GM23338 (cell line): ENCODE data around the gene APP. TPM values are rescaled to one million over a fixed set of nuclear protein-coding genes. Genes with fewer than 3 reads are reported as not detected.

Experiments
- ATAC-seq: fragments of 200-7000 bp; cut with Tn5 transposase; 3 replicates; pipeline ENCODE4 v1.9.1; 2020
- DNase-seq: peaks from one replicate; pipeline ENCODE4 v3.0.0-alpha.2; 2015; ENCODE audit warnings: low spot score
- H2AFZ ChIP-seq: fragments of 200-600 bp; sonication (generic); 2 replicates; pipeline ENCODE4 v1.8.0; 2016; ENCODE audit warnings: antibody characterized with exemption, mild to moderate bottlenecking, moderate library complexity
- H3F3A ChIP-seq: fragments of 200-600 bp; sonication (generic); replicated peaks from 2 replicates; pipeline ENCODE4 v1.8.0; 2017; ENCODE audit warnings: antibody characterized with exemption, mixed run types, low read depth
- H3K27ac ChIP-seq: fragments of 200-600 bp; sonication (generic); 2 replicates; pipeline ENCODE4 v1.6.1; 2016; ENCODE audit warnings: low read depth
- H3K27me3 ChIP-seq: fragments of 200-600 bp; sonication (generic); 2 replicates; pipeline ENCODE4 v1.8.0; 2016; ENCODE audit warnings: mild to moderate bottlenecking, mixed run types, moderate library complexity; ENCODE audit not compliant: insufficient read depth
- H3K36me3 ChIP-seq: fragments of 200-600 bp; sonication (generic); 2 replicates; pipeline ENCODE4 v1.8.0; 2016; ENCODE audit warnings: mild to moderate bottlenecking; ENCODE audit not compliant: insufficient read depth
- H3K4me1 ChIP-seq: fragments of 200-600 bp; sonication (generic); 2 replicates; pipeline ENCODE4 v1.8.0; 2016; ENCODE audit warnings: mild to moderate bottlenecking, moderate library complexity; ENCODE audit not compliant: insufficient read depth
- H3K4me2 ChIP-seq: fragments of 200-600 bp; sonication (generic); 2 replicates; pipeline ENCODE4 v1.7.1; 2017; ENCODE audit warnings: mixed run types
- H3K4me3 ChIP-seq: fragments of 200-600 bp; sonication (generic); 2 replicates; pipeline ENCODE4 v1.6.1; 2016; ENCODE audit warnings: mixed run types
- H3K79me2 ChIP-seq: fragments of 200-600 bp; sonication (generic); replicated peaks from 2 replicates; pipeline ENCODE4 v1.8.0; 2017; ENCODE audit warnings: mild to moderate bottlenecking; ENCODE audit not compliant: insufficient read depth
- H3K9me2 ChIP-seq: fragments of 200-600 bp; sonication (generic); 2 replicates; pipeline ENCODE4 v1.8.0; 2017; ENCODE audit not compliant: insufficient read depth
- H4K20me1 ChIP-seq: fragments of 200-600 bp; sonication (generic); replicated peaks from 2 replicates; pipeline ENCODE4 v1.8.0; 2017; ENCODE audit warnings: mild to moderate bottlenecking; ENCODE audit not compliant: insufficient read depth
- H3K27ac Mint-ChIP-seq: 2 replicates; pipeline ENCODE4 v1.8.0; 2020; ENCODE audit warnings: inconsistent platforms, mild to moderate bottlenecking, moderate library complexity, mixed read lengths
- H3K27me3 Mint-ChIP-seq: 3 replicates; pipeline ENCODE4 v1.8.0; 2022; ENCODE audit warnings: low read depth, mild to moderate bottlenecking, moderate library complexity, mixed read lengths, inconsistent platforms; ENCODE audit not compliant: insufficient read depth, poor library complexity
- H3K36me3 Mint-ChIP-seq: 3 replicates; pipeline ENCODE4 v1.8.0; 2021; ENCODE audit warnings: low read depth, mild to moderate bottlenecking, inconsistent platforms, moderate library complexity, mixed read lengths
- H3K4me1 Mint-ChIP-seq: 3 replicates; pipeline ENCODE4 v1.8.0; 2020; ENCODE audit warnings: mild to moderate bottlenecking, inconsistent platforms, mixed read lengths
- H3K4me3 Mint-ChIP-seq: 3 replicates; pipeline ENCODE4 v1.8.0; 2021; ENCODE audit warnings: moderate library complexity, mild to moderate bottlenecking, inconsistent platforms, mixed read lengths
- H3K9me3 Mint-ChIP-seq: 3 replicates; pipeline ENCODE4 v1.8.0; 2020; ENCODE audit warnings: moderate library complexity, mild to moderate bottlenecking, inconsistent platforms, mixed read lengths
- CREB1 ChIP-seq: fragments of 250-450 bp; sonication (Bioruptor Pico); IDR thresholded peaks from 2 replicates; pipeline ENCODE4 v1.5.0; 2020; ENCODE audit warnings: low read depth, mild to moderate bottlenecking, moderate library complexity
- CTCF ChIP-seq, 2 experiments: fragments of 200-600 bp in 1 of 2; sonication (generic) in 1 of 2; conservative IDR thresholded peaks; 2 replicates each; pipeline versions ENCODE4 v1.5.1 to v1.6.1; 2016 to 2017; ENCODE audit warnings: antibody characterized with exemption in 2 of 2, low read depth in 2 of 2, mild to moderate bottlenecking in 2 of 2, moderate library complexity in 1 of 2
- ETS1 ChIP-seq: IDR thresholded peaks from 2 replicates; pipeline ENCODE4 v1.6.1; 2016; ENCODE audit warnings: antibody characterized with exemption
- EZH2 ChIP-seq: fragments of 200-600 bp; sonication (generic); IDR thresholded peaks from one replicate; pipeline ENCODE4 v1.8.0; 2017; ENCODE audit warnings: antibody characterized with exemption, mild to moderate bottlenecking, low read depth; ENCODE audit not compliant: unreplicated experiment
- EZH2phosphoT487 ChIP-seq: fragments of 200-600 bp; sonication (generic); IDR thresholded peaks from one replicate; pipeline ENCODE4 v1.8.1; 2018; ENCODE audit warnings: antibody characterized with exemption; ENCODE audit not compliant: unreplicated experiment
- JUNB ChIP-seq: IDR thresholded peaks from one replicate; pipeline ENCODE4 v1.6.1; 2016; ENCODE audit warnings: antibody characterized with exemption; ENCODE audit not compliant: unreplicated experiment
- NANOG ChIP-seq: IDR thresholded peaks from 2 replicates; pipeline ENCODE4 v1.6.1; 2016; ENCODE audit warnings: antibody characterized with exemption, borderline replicate concordance
- POLR2AphosphoS5 ChIP-seq: IDR thresholded peaks from 2 replicates; pipeline ENCODE4 v1.6.1; 2016; ENCODE audit warnings: antibody characterized with exemption, low read depth
- REST ChIP-seq: IDR thresholded peaks from one replicate; pipeline ENCODE4 v1.6.1; 2018; ENCODE audit warnings: antibody characterized with exemption; ENCODE audit not compliant: unreplicated experiment
- STAT1 ChIP-seq: IDR thresholded peaks from one replicate; pipeline ENCODE4 v1.6.1; 2016; ENCODE audit warnings: antibody characterized with exemption; ENCODE audit not compliant: unreplicated experiment
- ZNF114 ChIP-seq: fragments of 250-450 bp; sonication (Bioruptor Pico); IDR thresholded peaks from 2 replicates; pipeline ENCODE4 v1.5.0; 2020; ENCODE audit warnings: mild to moderate bottlenecking, moderate library complexity
- ZNF331 ChIP-seq: fragments of 250-450 bp; sonication (Bioruptor Pico); IDR thresholded peaks from 2 replicates; pipeline ENCODE4 v1.5.0; 2020; ENCODE audit warnings: low read depth, mild to moderate bottlenecking, moderate library complexity
- ZNF462 ChIP-seq: fragments of 250-450 bp; sonication (Bioruptor Pico); IDR thresholded peaks from 2 replicates; pipeline ENCODE4 v1.5.0; 2020; ENCODE audit warnings: mild to moderate bottlenecking, moderate library complexity
- polyA plus RNA-seq: library from polyadenylated mRNA; unstranded; fragments of >200 nt; fragmentation: Nextera tagmentation; extraction: Ambion mirVana; gene quantifications from 2 replicates; pipeline ENCODE4 v1.2.1, GENCODE V29; 2016
- total RNA-seq: library from RNA; depleted of rRNA; stranded (reverse); fragments of >200 nt; shearing (Covaris generic); gene quantifications from 2 replicates; pipeline ENCODE4 v1.2.3, GENCODE V29; 2014

The APP gene
- total and polyA plus RNA-seq, 2 experiments from 2014 or later: 69.4 to 444 TPM

- Histone ChIP-seq H3K4me2 (peak overlapping the region; percentile 4), H2AFZ (no peak overlapping the region), H3F3A (0 out of 2 replicates have a peak, but pooled peaks cover 4% of the 10 kb centered on the region), H3K9me2 (0 out of 2 replicates have a peak, but pooled peaks cover 3% of the 10 kb centered on the region), H3K27me3 (no peaks in the 10 kb centered on the region), H4K20me1 (no peaks in the 10 kb centered on the region), H3K79me2 (peaks cover 31% of the 10 kb centered on the region), H3K27ac (peak overlapping the region; percentile 85), H3K4me1 (peaks cover 60% of the 10 kb centered on the region), H3K36me3 (peaks cover 4% of the 10 kb centered on the region; the same call in 1 of the 2 replicates), H3K4me3 (no peak overlapping the region)
- Mint-ChIP-seq H3K9me3 (no peaks in the 10 kb centered on the region; the same call in 2 of the 3 replicates), H3K36me3 (peaks cover 40% of the 10 kb centered on the region; the same call in 2 of the 3 replicates), H3K27me3 (peaks cover 6% of the 10 kb centered on the region), H3K4me3 (no peak overlapping the region), H3K4me1 (peaks cover 70% of the 10 kb centered on the region), H3K27ac (peak overlapping the region; percentile 94)
- ATAC-seq (peak; percentile 16), DNase-seq (peak; percentile 44)
- no peak for TF ChIP-seq NANOG
- no peak for TF ChIP-seq ZNF114 (CRISPR knock-in tag)
- TF ChIP-seq STAT1: no peak
- no peak for TF ChIP-seq ZNF462 (CRISPR knock-in tag)
- no peak for TF ChIP-seq CTCF (conservative IDR thresholded peaks at IDR 0.05; ENCODE audit: low read depth in 2 of 2)
- no peak for TF ChIP-seq CREB1
- no peak for TF ChIP-seq ZNF331 (CRISPR knock-in tag)
- TF ChIP-seq EZH2phosphoT487: no peak
- no peak for TF ChIP-seq ETS1
- no peak for TF ChIP-seq REST
- TF ChIP-seq POLR2AphosphoS5: no peak
- TF ChIP-seq JUNB: no peak
- TF ChIP-seq EZH2: no peak
Observed at GRCh38 chr21:25999921-26000582, 170.5 kb downstream of the APP start.
